Aorta (tissue), 5 donors: ENCODE results near the gene MRRF. TPM values are rescaled to one million over a fixed set of nuclear protein-coding genes. Genes with fewer than 3 reads are reported as not detected.
A peak's percentile ranks its signal among the peaks of the same experiment; 100 is the strongest.

Experiments
- ATAC-seq: fragments of 200-7000 bp; cut with Tn5 transposase; one replicate; pipeline ENCODE4 v1.9.1; 2022; ENCODE audit warnings: moderate library complexity; ENCODE audit not compliant: low FRiP score
- DNase-seq, 2 donors: peaks; one replicate each; pipeline ENCODE4 v3.0.0-alpha.2; 2020
- H3K27ac ChIP-seq, 2 donors: one replicate each; pipeline ENCODE4 v1.5.1; 2013; ENCODE audit warnings: low read length in 2 of 2, mild to moderate bottlenecking in 2 of 2, moderate library complexity in 2 of 2, control low read depth in 1 of 2, inconsistent platforms in 1 of 2, low read depth in 1 of 2
- H3K27me3 ChIP-seq, 2 donors: one replicate each; pipeline ENCODE4 v1.6.1; 2013; ENCODE audit warnings: control low read depth in 1 of 2, low read length in 1 of 2, mild to moderate bottlenecking in 1 of 2, moderate library complexity in 1 of 2; ENCODE audit not compliant: insufficient read depth in 2 of 2, control insufficient read depth in 1 of 2
- H3K36me3 ChIP-seq, 2 donors: one replicate each; pipeline ENCODE4 v1.6.1; 2013; ENCODE audit warnings: control low read depth in 1 of 2, low read length in 1 of 2, mild to moderate bottlenecking in 1 of 2; ENCODE audit not compliant: insufficient read depth in 2 of 2, control insufficient read depth in 1 of 2
- H3K4me1 ChIP-seq, 2 donors: one replicate each; pipeline ENCODE4 v1.6.1; 2013; ENCODE audit warnings: low read length in 2 of 2, control low read depth in 1 of 2, mild to moderate bottlenecking in 1 of 2, moderate library complexity in 1 of 2; ENCODE audit not compliant: insufficient read depth in 2 of 2, control insufficient read depth in 1 of 2
- H3K4me3 ChIP-seq, 2 donors: one replicate each; pipeline ENCODE4 v1.5.1; 2013; ENCODE audit warnings: low read length in 2 of 2, control low read depth in 1 of 2, mild to moderate bottlenecking in 1 of 2
- H3K9me3 ChIP-seq: one replicate; pipeline ENCODE4 v1.6.1; 2013; ENCODE audit warnings: mild to moderate bottlenecking, low read length; ENCODE audit not compliant: control insufficient read depth
- WGBS, 2 donors: extraction: QIAGEN DNeasy Blood & Tissue Kit; methylation state at CpG; one replicate each; pipeline ENCODE4 v1.1.7; 2013; 5-methylcytosine and 5-hydroxymethylcytosine counted together
- intact Hi-C, 2 donors: fragments of 100-400 bp; cut with DNase I; formaldehyde crosslinking; loops; one replicate each; pipeline versions ENCODE4 v1.14.2 to v1.15.0; 2022
- polyA plus RNA-seq, 2 donors: library from polyadenylated mRNA; stranded (reverse); fragments of 200-250 nt; gene quantifications; one replicate each; pipeline ENCODE4 v1.2.3, GENCODE V29; 2013
- total RNA-seq, 2 donors: library from RNA; stranded (reverse); fragmentation: NEBNext Ultra II Directional; extraction: Animal tissue kit (Norgen Biotek cat#: 25700); gene quantifications; one replicate each; pipeline ENCODE4 v1.2.1, GENCODE V29; 2021
- donor health status: healthy with polysubstance abuse.
- donor health status: Bipolar disorder and iron deficiency.
- donor health status: DM: no; HTN: no; CAD: no.
- donor health status: DM: no; HTN: no; CAD: no.
- donor health status: DM: yes; HTN: yes; CAD: no.

The MRRF gene
- total and polyA plus RNA-seq, 4 donors = 18.7 to 28.7 (median 20.5) TPM

DNA sequence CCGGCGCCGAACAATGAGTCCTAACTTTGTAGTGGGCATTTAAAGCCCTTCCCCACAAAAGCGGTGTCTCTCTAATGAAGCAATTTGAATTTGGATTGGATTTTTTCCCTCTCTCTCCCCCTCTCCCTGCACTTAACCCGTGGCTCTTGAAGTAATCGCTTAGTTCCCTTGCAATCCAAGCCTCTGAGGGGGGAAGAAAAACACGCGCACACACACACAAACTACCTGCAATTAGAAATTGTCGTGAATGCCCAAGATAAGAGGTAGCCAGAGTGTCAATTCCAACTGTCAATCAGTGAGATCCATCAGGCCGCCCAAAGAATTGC, 37.1 kb upstream of the MRRF start:
- no peaks in the 10 kb centered on the region for H3K36me3 ChIP-seq
- ATAC-seq = no peak
- 10 to 12% methylated on average over 10 of the region's 10 CpGs for WGBS, 2 donors
- H3K9me3 ChIP-seq = no peaks in the 10 kb centered on the region
- H3K4me3 ChIP-seq = no peak overlapping the region
- DNase-seq = no peak
- H3K4me1 ChIP-seq = no peaks in the 10 kb centered on the region
- no peak overlapping the region for H3K27ac ChIP-seq
- intact Hi-C loops = no loop called here
- H3K27me3 ChIP-seq = no peaks in the 10 kb centered on the region

DNA sequence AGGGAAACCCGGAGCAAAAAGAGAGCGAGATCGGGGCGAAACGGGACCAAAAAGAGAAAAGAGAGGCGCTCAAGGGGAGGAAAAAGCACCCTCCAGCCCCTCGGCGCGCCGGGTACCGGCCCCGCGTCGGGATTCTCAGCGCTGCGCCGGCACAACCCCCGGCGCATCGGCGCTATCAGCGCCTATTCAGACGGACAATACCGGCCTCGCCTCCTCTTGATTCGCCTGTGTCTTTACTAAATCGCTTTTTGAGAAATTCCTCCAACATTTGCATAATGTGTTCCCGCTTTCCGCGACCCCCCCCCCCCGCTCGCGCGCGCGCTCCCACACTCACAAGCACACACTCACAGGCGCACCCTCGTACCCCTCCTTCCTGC, 36.5 kb upstream of the MRRF start:
- intact Hi-C loops = no loop called here
- Histone ChIP-seq H3K36me3 (no peaks in the 10 kb centered on the region), H3K9me3 (no peaks in the 10 kb centered on the region), H3K27me3 (no peaks in the 10 kb centered on the region), H3K4me3 (peak overlapping the region in 1 of 2 donors; percentile 1), H3K4me1 (no peaks in the 10 kb centered on the region), H3K27ac (no peak overlapping the region)
- no peak for ATAC-seq
- no peak for DNase-seq
- 2% methylated on average over 37 to 38 of the region's 38 CpGs for WGBS, 2 donors

DNA sequence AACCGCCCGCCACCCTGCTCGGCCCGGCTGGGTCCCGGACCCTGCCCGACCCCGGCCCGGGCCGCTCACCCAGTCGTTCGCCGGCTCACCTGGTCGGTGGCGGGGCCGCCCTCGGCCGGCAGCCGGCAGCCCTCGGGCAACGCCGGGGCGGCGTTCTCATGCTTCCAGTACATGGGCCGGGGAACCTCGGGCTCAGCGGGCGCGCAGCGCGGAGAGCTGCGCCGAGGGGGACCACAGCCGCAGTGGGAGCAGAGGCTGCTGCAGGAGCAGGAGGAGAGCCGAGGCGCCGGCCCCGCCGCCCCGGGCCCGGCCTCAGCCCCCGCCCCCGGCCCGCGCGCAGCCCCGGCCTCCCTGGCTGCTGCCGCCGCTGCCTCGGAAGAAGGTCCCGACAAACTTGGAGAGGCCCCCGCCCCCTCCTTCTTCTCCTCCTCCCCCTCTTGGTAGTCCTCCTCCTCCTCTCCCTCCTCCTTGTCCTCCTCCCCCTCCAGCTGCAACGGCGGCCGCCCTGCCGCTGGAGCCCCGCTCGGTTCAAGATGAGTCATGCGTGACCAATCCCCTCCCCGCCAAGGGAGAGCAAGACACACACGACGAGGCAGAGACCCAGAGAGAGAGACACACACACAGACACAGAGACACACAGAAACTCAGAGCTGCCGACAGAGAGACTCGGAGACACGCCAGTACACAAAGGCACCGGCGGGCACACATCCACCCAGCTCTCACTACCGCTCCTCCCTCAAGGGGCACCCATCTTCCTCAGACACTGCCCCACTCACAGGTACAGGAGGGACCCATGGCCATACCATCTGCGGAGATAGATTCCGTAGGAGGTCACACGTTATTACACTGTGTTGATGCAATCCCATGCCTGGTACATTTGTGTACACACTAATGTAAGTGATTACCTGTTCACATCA, 35.9 kb upstream of the MRRF start, which contains the start of gene LHX6:
TSS of gene LHX6 (minus strand) at position 390 of the 917 bp plus-strand sequence. CDS start at position 173, 217 bp downstream.
- Histone ChIP-seq H3K27ac (no peak within 1 kb of the TSS), H3K4me3 (peak within 1 kb of the TSS in 1 of 2 donors; percentile 1), H3K4me1 (no peaks in the 10 kb centered on the region), H3K27me3 (no peaks in the 10 kb centered on the region), H3K9me3 (no peaks in the 10 kb centered on the region), H3K36me3 (no peaks in the 10 kb centered on the region)
- DNase-seq (no peak), ATAC-seq (no peak)
- intact Hi-C loops = no loop called here
- 2 to 3% methylated on average over 52 to 70 of the region's 70 CpGs for WGBS, 2 donors

DNA sequence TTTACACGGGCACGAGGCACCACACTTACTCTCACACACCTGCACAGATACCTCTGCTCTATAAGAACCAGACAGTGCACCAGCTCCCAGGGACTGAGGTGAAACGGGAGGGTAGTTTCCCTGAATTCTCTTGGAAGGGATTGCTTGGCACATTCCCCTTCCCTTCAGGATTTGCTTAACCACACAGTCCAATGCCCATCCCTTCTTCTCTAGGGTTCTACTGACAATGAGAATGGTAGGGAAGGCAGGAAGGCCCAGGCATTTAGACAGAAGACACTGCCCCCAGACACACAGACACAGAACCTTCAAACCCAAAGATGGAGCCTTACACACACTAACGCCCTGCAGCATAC, 35.2 kb upstream of the MRRF start:
- H3K27me3 ChIP-seq = no peaks in the 10 kb centered on the region
- WGBS, 2 donors = 34 to 38% methylated on average over 4 of the region's 4 CpGs

DNA sequence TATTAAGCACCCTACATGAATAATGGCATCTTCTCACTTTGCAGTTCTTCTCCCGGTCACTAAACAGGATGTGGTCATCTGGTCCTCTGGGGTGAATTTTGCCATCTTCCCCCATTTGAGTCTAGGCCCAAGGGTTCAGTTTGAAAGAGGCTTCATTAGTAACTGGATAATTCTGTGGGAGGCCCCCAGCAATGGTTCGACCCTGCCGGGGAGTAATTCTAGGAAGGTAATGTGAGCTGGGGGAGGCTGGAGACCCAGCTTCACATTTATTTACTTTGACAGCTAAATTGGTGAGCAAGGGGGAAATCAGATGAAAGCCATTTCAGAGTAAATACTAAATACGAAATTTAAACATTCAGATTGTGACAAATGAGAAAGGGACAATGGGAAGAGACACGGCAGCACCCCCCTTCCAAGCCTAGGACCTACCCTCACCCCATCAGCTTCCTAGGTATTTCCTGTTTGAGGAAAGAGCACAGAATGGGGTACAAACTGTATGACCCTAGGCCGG, 31.8 kb upstream of the MRRF start:
- Histone ChIP-seq H3K9me3 (no peaks in the 10 kb centered on the region), H3K4me1 (no peaks in the 10 kb centered on the region), H3K27ac (no peak overlapping the region), H3K4me3 (no peak overlapping the region), H3K27me3 (no peaks in the 10 kb centered on the region), H3K36me3 (no peaks in the 10 kb centered on the region)
- DNase-seq = no peak
- WGBS, 2 donors = 69 to 71% methylated on average over 6 of the region's 6 CpGs
- intact Hi-C loops = no loop called here
- ATAC-seq = no peak

More for the DNA sequence above, 35.2 kb upstream of the MRRF start:
- no peak for DNase-seq
- intact Hi-C loops = no loop called here
- Histone ChIP-seq H3K36me3 (no peaks in the 10 kb centered on the region), H3K4me1 (no peaks in the 10 kb centered on the region), H3K9me3 (no peaks in the 10 kb centered on the region), H3K27ac (no peak overlapping the region), H3K4me3 (no peak overlapping the region)
- no peak for ATAC-seq

DNA sequence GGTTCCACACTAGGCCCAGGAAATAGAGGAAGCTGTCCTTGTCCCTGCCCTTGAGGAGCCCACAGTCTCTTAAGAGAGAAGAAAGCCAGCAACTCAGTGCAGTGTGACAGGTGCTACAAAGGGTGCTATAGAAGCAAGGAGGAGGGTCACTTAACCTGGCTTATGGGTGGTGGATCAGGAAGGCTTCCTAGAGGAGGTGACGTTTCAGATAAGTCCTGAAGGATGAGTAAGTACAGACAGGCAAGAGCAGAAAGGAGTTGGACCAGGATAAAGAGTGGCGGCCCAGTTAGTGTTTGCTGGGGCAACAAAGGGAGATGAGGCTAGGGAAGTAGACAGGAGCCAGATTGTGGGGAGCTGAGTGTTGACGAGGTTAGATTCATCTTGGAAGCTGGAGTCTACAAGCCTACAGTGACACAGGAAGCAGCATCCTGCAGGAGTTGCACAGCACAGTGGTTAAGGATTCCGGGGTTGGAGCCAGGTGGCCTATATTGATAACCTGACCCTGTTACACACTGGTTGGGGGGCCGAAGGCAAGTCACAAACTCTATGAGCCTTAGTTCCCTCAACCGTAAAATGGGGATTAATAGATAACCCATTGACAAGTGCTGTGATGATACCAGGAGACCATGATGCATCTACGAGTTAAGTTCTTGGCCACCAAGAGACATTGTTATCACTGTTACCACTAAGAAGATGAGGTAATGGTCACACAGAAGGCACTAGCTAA, 30.5 kb upstream of the MRRF start:
- no peaks in the 10 kb centered on the region for H3K9me3 ChIP-seq
- no peaks in the 10 kb centered on the region for H3K27me3 ChIP-seq
- H3K4me3 ChIP-seq = no peak overlapping the region
- intact Hi-C loops = no loop called here
- DNase-seq = no peak
- H3K4me1 ChIP-seq = no peaks in the 10 kb centered on the region
- ATAC-seq = no peak
- 87 to 89% methylated on average over 7 of the region's 7 CpGs for WGBS, 2 donors
- H3K27ac ChIP-seq = no peak overlapping the region
- H3K36me3 ChIP-seq = no peaks in the 10 kb centered on the region

DNA sequence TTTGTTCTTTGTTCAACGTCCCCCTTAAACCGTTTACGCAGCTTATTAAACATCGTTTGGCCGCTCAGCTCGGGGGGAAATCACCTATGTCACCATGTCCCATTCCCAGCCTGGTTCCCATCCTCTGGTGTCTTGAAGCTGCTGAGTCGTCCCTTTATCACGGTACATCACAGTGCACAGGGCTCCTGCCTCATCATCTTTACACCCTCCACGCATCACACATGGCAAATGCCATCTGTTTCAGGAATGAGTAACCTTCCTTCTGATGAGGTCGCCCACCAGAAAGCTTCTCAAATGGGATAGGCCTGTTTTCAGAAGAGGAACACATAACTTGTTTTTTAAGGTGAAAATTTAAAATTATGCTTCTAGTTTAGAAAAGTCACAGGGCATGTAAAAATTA, 28.0 kb upstream of the MRRF start:
- Histone ChIP-seq H3K4me3 (no peak overlapping the region), H3K9me3 (no peaks in the 10 kb centered on the region), H3K36me3 (peaks cover 2 to 4% of the 10 kb centered on the region in 2 donors), H3K4me1 (no peaks in the 10 kb centered on the region), H3K27ac (no peak overlapping the region), H3K27me3 (no peaks in the 10 kb centered on the region)
- intact Hi-C loops = no loop called here
- no peak for ATAC-seq
- WGBS, 2 donors = 83 to 88% methylated on average over 10 of the region's 10 CpGs
- DNase-seq = no peak

DNA sequence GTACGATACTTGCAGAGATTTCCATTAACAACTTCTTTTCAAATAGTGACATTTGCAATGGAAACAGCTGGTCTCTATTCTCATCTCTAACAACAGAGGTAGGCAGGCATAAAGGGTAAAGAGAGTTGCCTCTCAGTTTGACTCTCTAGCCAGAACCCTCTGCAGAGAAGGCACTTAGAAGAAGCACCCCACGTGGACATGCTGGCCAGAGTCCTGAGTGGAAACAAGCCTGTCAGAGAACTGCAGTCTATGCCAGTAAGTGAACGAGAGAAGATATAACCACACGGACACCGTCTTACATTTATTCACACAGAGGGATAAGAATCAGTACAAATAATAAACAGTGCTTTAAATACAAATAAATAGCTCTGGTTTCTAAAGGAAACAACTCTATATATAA, 25.0 kb upstream of the MRRF start:
- H3K27ac ChIP-seq = no peak overlapping the region
- intact Hi-C loops = no loop called here
- WGBS, 2 donors = 81 to 82% methylated on average over 5 of the region's 5 CpGs
- H3K4me3 ChIP-seq = no peak overlapping the region
- peaks cover 6 to 8% of the 10 kb centered on the region in 2 donors for H3K36me3 ChIP-seq
- DNase-seq (no peak), ATAC-seq (no peak)
- H3K4me1 ChIP-seq = no peaks in the 10 kb centered on the region
- no peaks in the 10 kb centered on the region for H3K27me3 ChIP-seq
- no peaks in the 10 kb centered on the region for H3K9me3 ChIP-seq
